ENCODE measurements around the gene LRRC45. TPM values are rescaled to one million over a fixed set of nuclear protein-coding genes. Genes with fewer than 3 reads are reported as not detected.

LRRC45 gene
- total and polyA plus RNA-seq, 9 of the 15 experiments (the other 6 are each of a cell fraction or from before 2014, with no cell fraction given), result 3.5 to 21.5 (median 11.2) TPM; not detected in 2

- TF ChIP-seq ZFP91 (CRISPR knock-in tag; IDR thresholded peaks at IDR 0.05) (no peak), HLTF (IDR thresholded peaks at IDR 0.05) (0 out of 2 replicates have a peak, but pooled peaks have one; percentile 27), HDAC2 (IDR thresholded peaks at IDR 0.05) (0 out of 2 replicates have a peak, but pooled peaks have one; percentile 50), MAX (CRISPR knock-in tag; IDR thresholded peaks at IDR 0.05) (peak; percentile 89), KLF1 (tag; IDR thresholded peaks at IDR 0.05) (0 out of 2 replicates have a peak, but pooled peaks have one; percentile 33), FIP1L1 (IDR thresholded peaks at IDR 0.05; ENCODE audit: low read depth, low read length, poor library complexity, severe bottlenecking) (peak; percentile 89), RBM34 (IDR thresholded peaks at IDR 0.05; ENCODE audit: borderline replicate concordance, insufficient read depth, low read length) (no peak), ARID1B (IDR thresholded peaks at IDR 0.05) (0 out of 2 replicates have a peak, but pooled peaks have one; percentile 22), NR2C1 (IDR thresholded peaks at IDR 0.05) (no peak), NR2C1 (tag; IDR thresholded peaks at IDR 0.05) (no peak), CCNT2 (IDR thresholded peaks at IDR 0.05; ENCODE audit: borderline replicate concordance, extremely low read depth, insufficient read length, low read depth, low read length) (no peak), STAT5A (IDR thresholded peaks at IDR 0.05; ENCODE audit: borderline replicate concordance, low read length) (no peak), ZFX (CRISPR knock-in tag; IDR thresholded peaks at IDR 0.05) (peak; percentile 78), DIDO1 (tag; IDR thresholded peaks at IDR 0.05; ENCODE audit: low read depth) (no peak), MAZ (CRISPR knock-in tag; conservative IDR thresholded peaks at IDR 0.05 in 1 of 2, IDR thresholded peaks at IDR 0.05 in 1 of 2) (peak; percentile 64 to 86), MIER1 (IDR thresholded peaks at IDR 0.05; ENCODE audit: low read depth) (0 out of 2 replicates have a peak, but pooled peaks have one; percentile 36), ZBTB1 (CRISPR knock-in tag; IDR thresholded peaks at IDR 0.05; ENCODE audit: borderline replicate concordance, low read depth) (no peak), CBX5 (IDR thresholded peaks at IDR 0.05; ENCODE audit: borderline replicate concordance, low read depth) (no peak), RAD21 (CRISPR knock-in tag; conservative IDR thresholded peaks at IDR 0.05 in 1 of 2, IDR thresholded peaks at IDR 0.05 in 1 of 2) (peak in 1 of 2 experiments; percentile 32; a peak in 1 of 4 replicates), RAD51 (IDR thresholded peaks at IDR 0.05; ENCODE audit: borderline replicate concordance, low read depth) (peak; percentile 36; the same call in 1 of the 2 replicates), MXI1 (IDR thresholded peaks at IDR 0.05; ENCODE audit: low read depth, low read length) (peak; percentile 63), SMARCA4 (IDR thresholded peaks at IDR 0.05) (0 out of 2 replicates have a peak, but pooled peaks have one; percentile 18), GABPB1 (CRISPR knock-in tag; IDR thresholded peaks at IDR 0.05) (0 out of 2 replicates have a peak, but pooled peaks have one; percentile 32)
These were observed 9.0 kb downstream of the LRRC45 start (continued) for GRCh38 chr17:82031885-82032627.
